ENCODE data around the gene DFFB. TPM values are rescaled to one million over a fixed set of nuclear protein-coding genes. Genes with fewer than 3 reads are reported as not detected.

DFFB gene
- total and polyA plus RNA-seq, 10 donors = 6.3 to 13.8 (median 10.3) TPM

- Histone ChIP-seq H3K4me1 (peaks cover 9 to 75% (median 42%) of the 10 kb centered on the region in 6 donors), H3K4me3 (no peak overlapping the region), H3K36me3 (peaks cover 0 to 54% (median 25%) of the 10 kb centered on the region in 6 donors), H3K27ac (no peak overlapping the region), H3K9me3 (peaks cover 6 to 28% (median 21%) of the 10 kb centered on the region in 8 donors), H3K27me3 (replicated peaks in 1 of 7) (no peaks in the 10 kb centered on the region)
- intact Hi-C loops (cut with DNase I; ENCODE audit: low total_unique reads) = no loop called here
- TF ChIP-seq POLR2A (IDR thresholded peaks at IDR 0.05) (no peak), CTCF (IDR thresholded peaks at IDR 0.05 in 8 of 11, conservative IDR thresholded peaks at IDR 0.05 in 3 of 11) (no peak), POLR2AphosphoS5 (IDR thresholded peaks at IDR 0.05) (no peak)
- peak; percentile 70 for DNase-seq
- 94 to 97% (median 95%) methylated on average over 16 to 17 of the region's 17 CpGs for WGBS, 5 donors
These were observed 37.5 kb downstream of the DFFB start for GRCh38 chr1:3894626-3895278.

- WGBS, 5 donors = 92 to 95% (median 93%) methylated on average over 12 to 13 of the region's 13 CpGs
These were observed 38.1 kb downstream of the DFFB start for GRCh38 chr1:3895279-3895950.

GRCh38 chr1:3895951-3896325, 38.7 kb downstream of the DFFB start:
- Histone ChIP-seq H3K4me3 (no peak overlapping the region), H3K9me3 (peaks cover 6 to 28% (median 21%) of the 10 kb centered on the region in 8 donors), H3K36me3 (peaks cover 0 to 42% (median 14%) of the 10 kb centered on the region in 6 donors), H3K4me1 (peaks cover 9 to 65% (median 30%) of the 10 kb centered on the region in 6 donors), H3K27me3 (replicated peaks in 1 of 7) (no peaks in the 10 kb centered on the region), H3K27ac (no peak overlapping the region)
- peak; percentile 60 for DNase-seq
- TF ChIP-seq POLR2AphosphoS5 (IDR thresholded peaks at IDR 0.05) (no peak), CTCF (IDR thresholded peaks at IDR 0.05 in 8 of 11, conservative IDR thresholded peaks at IDR 0.05 in 3 of 11) (no peak), POLR2A (IDR thresholded peaks at IDR 0.05) (no peak)
- WGBS, 5 donors = 89 to 100% (median 96%) methylated on average over 3 to 4 of the region's 4 CpGs
- intact Hi-C loops (cut with DNase I; ENCODE audit: low total_unique reads) = no loop called here

More at GRCh38 chr1:3895279-3895950, 38.1 kb downstream of the DFFB start:
- intact Hi-C loops (cut with DNase I; ENCODE audit: low total_unique reads) = no loop called here
- H3K4me3 ChIP-seq = no peak overlapping the region
- peaks cover 9 to 70% (median 36%) of the 10 kb centered on the region in 6 donors for H3K4me1 ChIP-seq
- DNase-seq = peak; percentile 63
- peaks cover 0 to 47% (median 18%) of the 10 kb centered on the region in 6 donors for H3K36me3 ChIP-seq
- no peak overlapping the region for H3K27ac ChIP-seq
- peaks cover 6 to 28% (median 21%) of the 10 kb centered on the region in 8 donors for H3K9me3 ChIP-seq
- TF ChIP-seq POLR2AphosphoS5 (IDR thresholded peaks at IDR 0.05) (no peak), POLR2A (IDR thresholded peaks at IDR 0.05) (no peak), CTCF (IDR thresholded peaks at IDR 0.05 in 8 of 11, conservative IDR thresholded peaks at IDR 0.05 in 3 of 11) (no peak)
- no peaks in the 10 kb centered on the region for H3K27me3 ChIP-seq (replicated peaks in 1 of 7)

GRCh38 chr1:3896396-3897000, 39.2 kb downstream of the DFFB start:
- Histone ChIP-seq H3K4me1 (peaks cover 9 to 62% (median 27%) of the 10 kb centered on the region in 6 donors), H3K9me3 (peaks cover 6 to 28% (median 21%) of the 10 kb centered on the region in 8 donors), H3K4me3 (no peak overlapping the region), H3K27me3 (replicated peaks in 1 of 7) (no peaks in the 10 kb centered on the region), H3K27ac (no peak overlapping the region), H3K36me3 (peaks cover 0 to 36% (median 12%) of the 10 kb centered on the region in 6 donors)
- DNase-seq = peak; percentile 48
- TF ChIP-seq CTCF (IDR thresholded peaks at IDR 0.05 in 8 of 11, conservative IDR thresholded peaks at IDR 0.05 in 3 of 11) (no peak), POLR2A (IDR thresholded peaks at IDR 0.05) (no peak), POLR2AphosphoS5 (IDR thresholded peaks at IDR 0.05) (no peak)
- WGBS, 5 donors = 87 to 95% (median 88%) methylated on average over 7 of the region's 7 CpGs
- intact Hi-C loops (cut with DNase I; ENCODE audit: low total_unique reads) = no loop called here
